T-helper 2 cell (primary cell): Measurements from ENCODE around the gene ADARB1.

ENCODE experiments used
- DNase-seq, 5 experiments: peaks; one replicate each; pipeline versions ENCODE4 v3.0.0 to v3.0.0-alpha.2; 2012 to 2022

Gene ADARB1

GRCh38 chr21:45097827-45098387 lies 23.5 kb downstream of the ADARB1 start:
- no peak for DNase-seq

- no peak for DNase-seq
Observed at GRCh38 chr21:45098867-45099266, 24.5 kb downstream of the ADARB1 start.

GRCh38 chr21:45099571-45099970 lies 25.2 kb downstream of the ADARB1 start:
- DNase-seq: no peak

DNA sequence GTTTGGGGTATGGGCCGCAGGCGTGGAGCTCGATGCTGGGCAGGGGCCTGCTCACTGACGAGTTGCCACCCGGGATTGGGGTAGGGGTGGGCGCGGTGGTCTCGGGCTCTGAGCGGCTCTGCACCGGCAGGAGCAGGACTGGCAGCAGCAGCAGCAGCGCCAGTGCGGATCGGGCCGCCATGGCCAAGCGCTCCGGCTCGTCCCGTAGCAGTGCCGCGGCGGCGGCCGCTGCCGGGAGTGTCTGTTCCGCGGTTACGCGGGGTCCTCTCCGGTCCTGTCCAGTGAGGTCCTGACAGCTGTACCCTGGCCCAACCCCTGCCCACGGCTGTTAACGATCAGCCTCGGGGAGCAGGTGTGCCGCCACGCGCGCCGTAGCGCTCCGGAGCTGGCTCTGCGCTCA lies 26.5 kb downstream of the ADARB1 start:
- no peak for DNase-seq

- DNase-seq: no peak
Observed at GRCh38 chr21:45102391-45102932, 28.1 kb downstream of the ADARB1 start.

DNA sequence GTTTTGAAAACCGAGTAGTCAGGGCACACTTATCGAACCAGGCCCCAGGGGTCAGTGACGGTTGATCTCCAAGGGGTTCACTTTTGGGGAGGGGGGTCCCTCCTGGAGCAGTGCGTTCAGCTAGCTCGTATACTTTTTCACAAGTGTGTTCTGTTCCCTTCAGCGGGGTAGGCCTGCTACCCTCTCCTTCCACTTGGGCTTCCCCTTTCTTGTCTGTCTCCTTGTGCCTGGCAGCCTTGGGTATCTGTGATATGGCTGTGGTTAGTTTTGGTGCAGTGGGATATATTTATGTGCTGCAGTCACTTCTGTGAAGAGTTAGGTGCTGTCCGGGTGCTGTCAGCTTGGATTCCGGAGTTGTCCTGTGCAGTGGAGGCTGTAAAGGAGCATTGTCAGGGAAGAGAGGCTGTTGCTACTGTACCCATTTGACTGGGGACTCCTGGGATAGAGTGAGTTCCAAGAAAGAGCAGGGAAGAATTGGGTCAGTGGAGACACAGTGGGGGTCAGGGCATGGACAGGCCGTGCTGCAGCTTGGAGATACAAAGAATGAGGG lies 29.7 kb downstream of the ADARB1 start:
- no peak for DNase-seq

DNA sequence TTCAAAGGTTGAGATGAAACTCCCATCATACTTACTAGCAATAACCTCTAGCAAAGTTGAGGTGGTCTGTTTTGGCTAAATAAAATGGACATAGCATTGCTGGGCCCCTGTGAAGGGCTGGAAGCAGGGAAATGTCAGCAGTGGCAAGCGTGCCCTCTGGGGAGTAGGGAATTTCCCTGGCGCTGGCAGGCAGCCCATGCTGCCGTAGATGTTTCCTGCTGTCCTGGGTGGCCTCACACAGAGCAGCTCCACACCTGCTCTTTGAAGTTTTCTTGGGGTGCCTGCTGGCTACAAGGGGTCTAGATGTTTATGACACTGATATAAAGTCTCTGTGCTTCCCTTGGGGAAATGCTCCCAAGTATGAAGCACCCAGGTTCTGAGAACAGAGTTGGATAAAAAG lies 30.2 kb downstream of the ADARB1 start:
- DNase-seq: no peak

DNA sequence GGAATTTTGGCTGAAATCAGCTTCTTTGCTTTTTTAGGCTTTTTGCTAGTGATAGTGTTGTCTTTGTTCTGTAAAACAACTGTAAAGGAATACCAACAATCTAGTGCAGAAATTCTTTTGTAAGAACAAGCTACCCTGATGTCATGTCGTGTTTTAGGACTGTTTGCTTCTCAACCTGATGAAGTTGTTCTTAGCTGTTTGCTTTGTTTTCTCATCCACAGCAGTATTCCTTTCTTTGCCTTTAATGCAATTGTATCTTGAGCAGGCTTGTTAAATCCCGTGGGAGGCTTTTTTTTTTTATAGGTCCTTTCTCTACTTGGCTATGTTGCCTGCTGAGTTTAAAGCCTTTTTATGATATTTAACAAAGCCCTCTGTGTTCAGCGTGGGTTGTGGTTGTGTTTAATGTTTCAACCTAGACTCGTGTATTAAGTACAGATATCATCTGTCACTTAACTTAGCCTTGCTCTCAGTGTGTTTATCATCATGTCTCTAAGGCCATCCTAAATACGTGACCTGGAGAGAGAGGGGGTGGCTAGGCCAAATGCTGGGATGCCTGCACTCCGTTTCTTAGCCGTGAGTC lies 31.6 kb downstream of the ADARB1 start:
- DNase-seq: peak in 1 of 5 experiments; percentile 17

GRCh38 chr21:45108034-45108790 lies 33.8 kb downstream of the ADARB1 start:
- no peak for DNase-seq

GRCh38 chr21:45108808-45109781 lies 34.7 kb downstream of the ADARB1 start:
- DNase-seq: peak in 1 of 5 experiments; percentile 24

GRCh38 chr21:45109831-45110492 lies 35.6 kb downstream of the ADARB1 start:
- DNase-seq: peak in 1 of 5 experiments; percentile 76

DNA sequence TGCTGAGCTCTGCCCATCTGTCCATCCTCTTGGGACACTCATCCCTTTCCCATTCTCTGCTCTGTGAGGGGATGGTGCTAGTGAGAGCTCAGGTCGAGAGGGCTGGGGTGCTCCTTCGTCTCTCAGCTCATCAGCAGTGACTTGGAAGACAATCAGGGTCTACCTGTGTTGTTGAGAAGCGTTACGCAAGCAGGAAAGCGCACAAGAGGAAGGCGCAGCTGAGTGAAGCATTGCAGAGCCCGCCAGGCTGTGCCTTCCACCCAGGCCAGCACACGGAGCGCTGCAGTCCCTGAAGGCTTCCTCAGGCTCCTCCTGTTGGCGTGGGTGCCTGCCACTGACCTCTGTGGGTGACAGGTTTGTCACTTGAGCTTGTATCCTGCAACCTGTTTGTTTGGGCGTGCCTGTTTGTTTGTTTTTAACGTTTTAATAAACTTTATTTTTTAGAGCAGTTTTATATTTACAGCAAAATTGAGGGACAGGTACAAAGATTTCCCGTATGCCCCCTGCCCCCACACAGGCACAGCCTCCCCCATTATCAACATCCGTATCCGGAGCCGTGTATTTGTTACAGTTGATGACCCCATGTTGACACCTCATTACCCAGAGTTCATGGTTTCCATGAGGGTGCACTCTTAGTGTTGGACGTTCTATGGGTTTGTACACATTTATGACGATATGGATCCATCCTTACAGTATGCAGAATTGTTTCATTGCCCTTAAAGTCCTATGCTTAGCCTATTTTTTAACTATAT lies 36.7 kb downstream of the ADARB1 start:
- DNase-seq: no peak

- DNase-seq: no peak
Observed at GRCh38 chr21:45111703-45112102, 37.3 kb downstream of the ADARB1 start.

GRCh38 chr21:45112371-45112770 lies 38.0 kb downstream of the ADARB1 start:
- no peak for DNase-seq

- no peak for DNase-seq
Observed at GRCh38 chr21:45113543-45113942, 39.2 kb downstream of the ADARB1 start.

- no peak for DNase-seq
Observed at GRCh38 chr21:45114072-45114471, 39.7 kb downstream of the ADARB1 start.

DNA sequence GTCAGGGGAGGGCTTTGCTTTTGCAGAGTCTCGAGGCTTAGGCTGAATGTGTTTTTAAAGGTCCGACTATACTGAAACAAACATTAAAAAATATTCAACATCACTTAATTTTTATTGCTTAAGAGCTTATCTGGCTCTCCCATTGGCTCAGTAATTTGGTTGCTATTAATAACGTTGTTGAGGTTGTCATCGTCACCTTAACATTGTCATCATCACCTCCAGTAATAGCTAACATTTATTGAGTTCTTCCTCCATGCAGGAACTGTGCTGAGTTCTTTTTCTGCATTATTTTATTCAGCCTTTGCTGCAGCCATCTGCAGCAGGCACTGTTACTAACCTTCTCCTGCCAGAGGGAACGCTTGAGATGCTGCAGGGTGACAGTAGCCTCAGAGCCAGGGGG lies 40.1 kb downstream of the ADARB1 start:
- DNase-seq: no peak

DNA sequence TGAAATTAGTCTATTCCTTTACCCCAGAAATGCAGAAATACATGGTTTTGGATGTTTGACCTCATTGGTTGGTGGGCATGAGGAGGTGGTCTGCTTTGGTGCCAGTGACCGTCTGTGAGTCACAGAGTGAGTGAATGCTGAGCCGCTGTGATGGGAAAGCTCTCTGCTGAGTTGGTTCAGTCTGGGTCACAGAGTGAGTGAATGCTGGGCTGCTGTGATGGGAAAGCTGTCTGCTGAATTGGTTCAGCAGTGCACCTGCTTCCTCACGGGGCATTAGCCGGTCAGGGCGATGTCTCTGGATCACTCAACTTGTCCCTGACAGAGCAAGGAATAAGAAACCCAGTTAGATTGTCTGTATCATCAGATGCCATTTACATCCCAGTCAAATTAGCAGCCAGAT lies 40.8 kb downstream of the ADARB1 start:
- no peak for DNase-seq

DNA sequence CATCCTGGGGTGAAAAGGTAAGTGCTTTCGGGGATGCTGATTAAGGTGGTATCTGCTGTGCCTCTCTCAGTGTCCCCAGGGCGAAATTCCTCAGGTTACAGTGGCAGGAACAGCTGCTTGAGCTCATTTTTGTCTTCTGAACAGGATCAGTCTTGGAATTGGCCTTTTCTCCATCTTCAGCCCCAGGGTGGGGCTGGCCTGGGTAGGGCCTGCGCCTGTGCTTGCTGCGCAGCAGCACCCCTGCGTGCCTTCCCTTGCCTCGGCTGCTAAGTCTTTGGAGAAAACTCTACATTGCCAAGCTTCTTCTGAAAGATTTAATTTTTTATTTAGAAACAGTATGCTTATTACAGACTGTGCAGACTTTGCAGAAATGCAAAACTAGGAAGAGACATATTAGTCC lies 41.7 kb downstream of the ADARB1 start:
- DNase-seq: no peak

DNA sequence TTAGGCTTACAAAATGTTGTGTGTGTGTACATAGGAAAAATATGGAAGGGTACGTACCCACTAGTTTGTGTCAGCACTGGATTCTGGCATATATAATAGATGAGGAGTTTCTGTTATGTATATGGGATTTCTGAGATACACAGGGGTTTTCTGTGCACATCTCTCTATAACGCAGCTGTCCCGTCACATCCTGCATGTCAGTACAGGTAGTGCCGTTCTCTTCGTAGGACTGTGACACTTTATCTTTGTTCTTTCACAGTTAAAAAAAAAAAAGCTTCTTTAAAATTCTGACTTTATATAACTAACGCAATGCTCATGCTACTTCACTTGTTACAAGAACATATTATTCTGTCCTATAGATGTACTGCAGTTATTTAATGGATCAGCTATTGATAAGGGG lies 42.9 kb downstream of the ADARB1 start:
- no peak for DNase-seq

DNA sequence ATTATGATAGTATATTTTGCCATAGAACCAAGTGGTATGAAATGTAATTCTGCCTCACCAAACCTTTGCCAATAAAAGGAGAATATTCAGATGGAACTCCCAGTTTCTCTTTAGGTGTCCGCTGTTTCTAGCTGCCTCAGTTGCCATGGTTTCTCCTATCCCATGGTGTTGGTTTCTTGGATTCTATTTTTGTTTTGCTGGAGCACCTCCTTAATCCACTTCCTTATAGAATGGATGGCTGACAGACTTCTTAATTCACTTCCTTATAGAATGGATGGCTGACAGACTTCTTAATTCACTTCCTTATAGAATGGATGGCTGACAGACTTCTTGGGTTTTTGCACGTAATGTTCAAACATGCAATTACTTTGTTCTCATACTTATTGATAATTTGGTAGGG lies 43.7 kb downstream of the ADARB1 start:
- DNase-seq: no peak
